ENCODE measurements around the gene TRNAU1AP.
"Not testable (repeated sequence)": the region's sequence is repeated elsewhere in the genome, so short reads cannot be mapped to it uniquely, and the experiment has no call there.

Gene TRNAU1AP

DNA sequence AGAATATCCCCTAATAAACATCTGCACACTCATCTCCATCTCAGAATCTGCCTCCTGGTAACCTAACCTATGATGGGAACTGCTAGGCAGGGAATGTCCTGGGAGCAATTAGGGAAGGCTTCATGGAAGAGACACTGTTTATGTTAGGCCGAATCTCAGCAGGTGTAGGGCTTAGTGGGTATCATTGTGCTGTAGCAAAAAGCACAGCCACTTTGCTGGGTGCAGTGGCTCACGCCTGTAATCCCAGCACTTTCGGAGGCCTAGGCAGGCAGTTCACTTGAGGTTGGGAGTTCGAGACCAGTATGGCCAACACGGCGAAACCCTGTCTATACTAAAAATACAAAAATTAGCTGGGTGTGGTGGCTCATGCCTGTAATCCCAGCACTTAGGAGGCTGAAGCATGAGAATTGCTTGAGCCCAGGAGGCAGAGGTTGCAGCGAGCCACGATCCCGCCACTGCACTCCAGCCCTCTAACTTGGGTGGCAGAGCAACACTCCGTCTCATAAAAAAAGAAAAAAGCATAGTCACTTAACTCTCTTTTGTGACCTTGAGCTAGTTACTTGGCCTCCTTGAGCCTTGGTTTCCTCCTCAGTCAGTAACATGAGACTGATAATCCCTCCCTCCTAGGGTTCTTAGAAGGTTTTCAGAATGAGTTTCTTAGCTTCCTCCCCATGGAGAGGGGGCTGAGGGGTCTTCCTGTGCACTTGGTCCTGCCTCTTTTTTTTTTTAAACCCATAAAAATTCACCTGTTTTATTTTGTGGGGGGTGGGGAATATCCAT lies 42.7 kb downstream of the TRNAU1AP start:
- no peak for DNase-seq (ENCODE audit: low spot score)
- in situ Hi-C loops (cut with MboI; ENCODE audit: low pct_unique_long_range_greater_than_20kb, low sequenced_read_pairs, unreplicated experiment), result no loop called here
- TF ChIP-seq, protein P1, sequence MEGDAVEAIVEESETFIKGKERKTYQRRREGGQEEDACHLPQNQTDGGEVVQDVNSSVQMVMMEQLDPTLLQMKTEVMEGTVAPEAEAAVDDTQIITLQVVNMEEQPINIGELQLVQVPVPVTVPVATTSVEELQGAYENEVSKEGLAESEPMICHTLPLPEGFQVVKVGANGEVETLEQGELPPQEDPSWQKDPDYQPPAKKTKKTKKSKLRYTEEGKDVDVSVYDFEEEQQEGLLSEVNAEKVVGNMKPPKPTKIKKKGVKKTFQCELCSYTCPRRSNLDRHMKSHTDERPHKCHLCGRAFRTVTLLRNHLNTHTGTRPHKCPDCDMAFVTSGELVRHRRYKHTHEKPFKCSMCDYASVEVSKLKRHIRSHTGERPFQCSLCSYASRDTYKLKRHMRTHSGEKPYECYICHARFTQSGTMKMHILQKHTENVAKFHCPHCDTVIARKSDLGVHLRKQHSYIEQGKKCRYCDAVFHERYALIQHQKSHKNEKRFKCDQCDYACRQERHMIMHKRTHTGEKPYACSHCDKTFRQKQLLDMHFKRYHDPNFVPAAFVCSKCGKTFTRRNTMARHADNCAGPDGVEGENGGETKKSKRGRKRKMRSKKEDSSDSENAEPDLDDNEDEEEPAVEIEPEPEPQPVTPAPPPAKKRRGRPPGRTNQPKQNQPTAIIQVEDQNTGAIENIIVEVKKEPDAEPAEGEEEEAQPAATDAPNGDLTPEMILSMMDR (IDR thresholded peaks at IDR 0.05; ENCODE audit: extremely low read depth, insufficient read depth, missing control alignments), result no peak

DNA sequence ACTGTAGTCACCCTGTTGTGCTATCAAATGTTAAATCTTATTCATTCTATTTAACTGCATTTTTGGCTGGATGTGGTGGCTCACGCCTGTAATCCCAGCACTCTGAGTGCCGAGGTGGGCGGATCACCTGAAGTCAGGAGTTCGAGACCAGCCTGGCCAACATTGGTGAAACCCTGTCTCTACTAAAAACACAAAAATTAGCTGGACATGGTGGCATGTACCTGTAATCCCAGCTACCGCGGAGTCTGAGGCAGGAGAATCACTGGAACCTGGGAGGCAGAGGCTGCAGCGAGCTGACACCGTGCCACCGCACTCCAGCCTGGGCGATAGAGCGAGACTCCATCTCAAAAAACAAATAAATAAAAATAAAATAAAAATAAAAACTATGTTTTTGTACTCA lies 43.4 kb downstream of the TRNAU1AP start:
- DNase-seq (ENCODE audit: low spot score); in situ Hi-C loops (cut with MboI; ENCODE audit: low pct_unique_long_range_greater_than_20kb, low sequenced_read_pairs, unreplicated experiment): not testable (repeated sequence)

DNA sequence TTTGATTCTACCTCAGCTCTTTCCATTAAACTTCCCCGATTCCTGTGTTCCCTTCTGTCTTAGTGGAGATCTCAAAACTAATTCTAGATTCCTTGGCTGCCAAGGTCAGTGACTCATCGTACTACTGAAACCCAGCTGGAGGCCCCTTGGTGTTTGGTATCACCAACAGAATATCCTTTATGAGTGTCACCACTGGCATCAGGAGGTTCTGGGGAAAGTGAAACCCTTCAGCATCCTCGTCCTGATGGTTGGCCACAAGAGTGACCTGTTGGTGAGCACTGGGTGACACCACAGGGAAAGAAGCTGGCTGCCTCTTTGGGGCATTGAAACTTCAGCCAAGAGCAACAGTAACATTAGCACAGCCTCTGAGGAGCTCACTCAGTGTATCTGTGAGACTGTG lies 48.8 kb downstream of the TRNAU1AP start:
- TF ChIP-seq, protein P1 (IDR thresholded peaks at IDR 0.05; ENCODE audit: extremely low read depth, insufficient read depth, missing control alignments), result no peak
- in situ Hi-C loops (cut with MboI; ENCODE audit: low pct_unique_long_range_greater_than_20kb, low sequenced_read_pairs, unreplicated experiment), result loop anchor here (10.0 to 25.0 kb wide), 2 partner anchors 87 to 189 kb away; no protein-coding TSS in a partner anchor
- no peak for DNase-seq (ENCODE audit: low spot score)

DNA sequence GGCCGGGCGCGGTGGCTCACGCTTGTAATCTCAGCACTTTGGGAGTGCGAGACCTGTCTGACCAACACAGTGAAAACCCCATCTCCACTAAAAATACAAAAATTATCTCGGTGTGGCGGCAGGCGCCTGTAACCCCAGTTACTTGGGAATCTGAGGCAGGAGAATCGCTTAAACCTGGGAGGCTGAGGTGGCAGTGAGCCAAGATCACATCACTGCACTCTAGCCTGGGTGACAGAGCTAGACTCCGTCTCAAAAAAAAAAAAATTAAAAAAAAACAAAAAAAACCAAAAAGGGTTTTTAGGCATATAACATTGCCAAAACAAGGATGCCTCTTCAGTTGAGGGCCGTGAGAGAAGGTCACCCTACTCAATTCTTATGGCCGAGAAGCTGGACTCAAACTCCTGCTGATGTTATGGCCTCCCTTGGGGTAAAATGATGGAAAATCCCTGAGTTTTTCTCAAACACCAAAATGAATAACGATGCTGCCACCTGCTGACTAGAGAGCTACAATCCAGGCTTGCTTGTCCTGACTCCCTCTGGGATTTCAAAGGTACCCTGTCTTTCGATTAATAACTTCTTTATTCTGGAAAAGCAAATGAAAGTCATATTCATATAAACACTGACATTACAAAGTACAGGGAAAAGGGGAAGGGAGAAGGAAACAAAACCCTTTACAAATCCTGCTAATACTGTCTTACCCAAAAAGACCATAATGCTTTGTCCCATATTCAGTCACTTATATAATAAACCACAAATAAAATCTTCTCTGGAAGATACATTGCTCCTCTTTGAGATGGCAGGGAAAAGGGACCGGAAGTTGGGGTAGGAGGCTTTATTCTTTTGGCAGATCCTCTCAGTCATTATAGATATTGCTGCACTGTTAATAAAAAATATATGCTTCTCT lies 49.9 kb downstream of the TRNAU1AP start:
- in situ Hi-C loops (cut with MboI; ENCODE audit: low pct_unique_long_range_greater_than_20kb, low sequenced_read_pairs, unreplicated experiment), result loop anchor here (10.0 to 25.0 kb wide), 2 partner anchors 88 to 190 kb away; no protein-coding TSS in a partner anchor

DNA sequence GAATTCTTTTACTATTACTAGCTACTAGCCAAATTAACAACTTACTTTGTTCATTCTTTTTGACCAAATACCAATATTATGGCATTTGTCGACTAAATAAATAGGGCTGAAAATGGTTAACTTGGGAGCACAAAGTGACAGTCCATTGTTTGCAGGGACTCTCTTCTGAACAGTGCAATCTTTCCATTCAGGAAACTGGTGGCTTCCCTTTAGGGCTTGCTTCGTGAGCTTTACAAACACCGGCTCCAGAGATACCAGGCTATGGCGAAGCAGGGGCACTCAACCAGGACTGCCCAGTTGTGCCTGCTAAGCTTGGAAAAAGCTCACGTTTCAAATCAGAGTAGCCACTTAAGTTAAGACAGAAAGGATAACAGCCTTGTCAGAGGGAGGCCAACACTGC lies 51.5 kb downstream of the TRNAU1AP start:
- in situ Hi-C loops (cut with MboI; ENCODE audit: low pct_unique_long_range_greater_than_20kb, low sequenced_read_pairs, unreplicated experiment), result loop anchor here (10.0 to 25.0 kb wide), 2 partner anchors 90 to 192 kb away; no protein-coding TSS in a partner anchor
- TF ChIP-seq, protein P1 (IDR thresholded peaks at IDR 0.05; ENCODE audit: extremely low read depth, insufficient read depth, missing control alignments), result no peak
- DNase-seq (ENCODE audit: low spot score), result no peak

More for the DNA sequence above, 49.9 kb downstream of the TRNAU1AP start:
- TF ChIP-seq, protein P1 (IDR thresholded peaks at IDR 0.05; ENCODE audit: extremely low read depth, insufficient read depth, missing control alignments), result peak; percentile 73
- peak; percentile 48 for DNase-seq (ENCODE audit: low spot score)

DNA sequence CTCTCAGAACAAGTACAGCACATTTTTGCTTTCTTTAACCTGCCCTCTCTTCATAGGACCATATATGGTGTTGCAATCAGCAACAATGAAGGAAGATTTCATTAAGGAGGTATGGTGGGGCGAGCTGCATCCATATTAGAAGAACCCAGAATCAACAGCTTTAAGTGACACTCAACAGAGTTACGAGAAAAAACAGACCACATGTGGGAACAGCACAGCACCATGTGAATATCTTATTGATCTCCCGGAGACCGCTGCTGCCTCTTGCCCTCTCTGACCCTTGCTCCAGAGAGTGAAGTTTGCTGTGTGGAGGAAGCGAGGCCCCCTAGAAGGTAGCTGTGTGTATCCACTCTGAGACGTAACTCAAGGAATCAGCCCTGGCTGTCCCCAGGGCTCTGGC lies 52.1 kb downstream of the TRNAU1AP start:
- in situ Hi-C loops (cut with MboI; ENCODE audit: low pct_unique_long_range_greater_than_20kb, low sequenced_read_pairs, unreplicated experiment), result loop anchor here (10.0 to 25.0 kb wide), 2 partner anchors 90 to 193 kb away; no protein-coding TSS in a partner anchor
- TF ChIP-seq, protein P1 (IDR thresholded peaks at IDR 0.05; ENCODE audit: extremely low read depth, insufficient read depth, missing control alignments), result no peak
- no peak for DNase-seq (ENCODE audit: low spot score)
